A673 (cell line): ENCODE results near the gene MFSD11.

Source experiments
- EZH2 ChIP-seq: fragments of 200-600 bp; sonication (generic); IDR thresholded peaks from 2 replicates; pipeline ENCODE4 v1.6.1; 2017; ENCODE audit warnings: borderline replicate concordance, low read depth, mild to moderate bottlenecking, mixed read lengths, antibody characterized with exemption, low read length; ENCODE audit not compliant: poor library complexity, severe bottlenecking
- TF ChIP-seq, protein P1 (sequence below): fragments of 300-800, 200-600 bp; sonication (generic); conservative IDR thresholded peaks from 2 replicates; pipeline ENCODE4 v1.5.1; 2017; ENCODE audit warnings: low read depth, mild to moderate bottlenecking, antibody characterized with exemption, low read length, moderate library complexity, mixed read lengths

DNA sequence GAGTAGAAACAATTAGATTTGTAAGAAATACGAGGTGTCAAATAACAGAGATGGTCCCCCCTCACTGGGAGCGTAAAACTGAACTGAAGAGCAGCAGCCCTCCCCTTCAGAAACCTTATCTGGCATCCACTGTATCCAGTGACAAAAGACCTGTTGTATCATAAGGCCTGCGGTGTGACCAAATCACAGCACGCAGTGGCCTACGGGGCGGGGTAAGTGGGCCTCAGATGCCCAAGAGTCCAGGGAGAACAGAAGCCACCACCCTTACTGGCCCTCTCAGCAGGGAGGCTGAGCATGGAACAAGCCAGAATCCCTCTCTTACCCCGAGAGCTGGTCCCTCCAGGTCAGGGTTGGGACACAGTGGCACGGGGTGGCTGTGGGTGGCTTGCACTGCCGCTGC is 17.0 kb upstream of the MFSD11 start:
- TF ChIP-seq, protein P1, sequence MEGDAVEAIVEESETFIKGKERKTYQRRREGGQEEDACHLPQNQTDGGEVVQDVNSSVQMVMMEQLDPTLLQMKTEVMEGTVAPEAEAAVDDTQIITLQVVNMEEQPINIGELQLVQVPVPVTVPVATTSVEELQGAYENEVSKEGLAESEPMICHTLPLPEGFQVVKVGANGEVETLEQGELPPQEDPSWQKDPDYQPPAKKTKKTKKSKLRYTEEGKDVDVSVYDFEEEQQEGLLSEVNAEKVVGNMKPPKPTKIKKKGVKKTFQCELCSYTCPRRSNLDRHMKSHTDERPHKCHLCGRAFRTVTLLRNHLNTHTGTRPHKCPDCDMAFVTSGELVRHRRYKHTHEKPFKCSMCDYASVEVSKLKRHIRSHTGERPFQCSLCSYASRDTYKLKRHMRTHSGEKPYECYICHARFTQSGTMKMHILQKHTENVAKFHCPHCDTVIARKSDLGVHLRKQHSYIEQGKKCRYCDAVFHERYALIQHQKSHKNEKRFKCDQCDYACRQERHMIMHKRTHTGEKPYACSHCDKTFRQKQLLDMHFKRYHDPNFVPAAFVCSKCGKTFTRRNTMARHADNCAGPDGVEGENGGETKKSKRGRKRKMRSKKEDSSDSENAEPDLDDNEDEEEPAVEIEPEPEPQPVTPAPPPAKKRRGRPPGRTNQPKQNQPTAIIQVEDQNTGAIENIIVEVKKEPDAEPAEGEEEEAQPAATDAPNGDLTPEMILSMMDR: no peak
- no peak for TF ChIP-seq EZH2
